A549 (cell line): Measurements from ENCODE around the gene CPED1. TPM values are rescaled to one million over a fixed set of nuclear protein-coding genes. Genes with fewer than 3 reads are reported as not detected.

ENCODE experiments used
- ATAC-seq, 2 experiments: fragments of 200-7000 bp in 1 of 2; fragments of >200 bp in 1 of 2; cut with Nextera tagmentation in 1 of 2; cut with Tn5 transposase in 1 of 2; 3 replicates each; pipeline versions ENCODE4 v1.8.0 to v1.9.1; 2018 to 2020; ENCODE audit warnings: mild to moderate bottlenecking in 1 of 2, moderate library complexity in 1 of 2
- CTCF ChIA-PET: fragments of 300-600 bp; sonication (Branson Sonifier 250); formaldehyde crosslinking; extraction: SDS; loops from one replicate; lab custom pipeline; 2021; ENCODE audit warnings: antibody characterized with exemption, inconsistent platforms; lab: Yijun Ruan, JAX
- POLR2A ChIA-PET: fragments of 350-600 bp; formaldehyde crosslinking; extraction: SDS; loops from one replicate; lab custom pipeline; 2021; ENCODE audit warnings: antibody characterized with exemption, inconsistent platforms; lab: Yijun Ruan, JAX
- DNase-seq, 2 experiments: peaks; one replicate each; pipeline versions ENCODE4 v3.0.0 to v3.0.0-alpha.2; 2011 to 2016; ENCODE audit warnings: low read depth in 1 of 2, low spot score in 1 of 2
- FAIRE-seq: peaks from 2 replicates; lab custom pipeline; 2011; peaks lifted over from hg19 to GRCh38; lab: Jason Lieb, UNC
- H3K27ac ChIP-seq, 2 experiments: fragments of >200 bp; sonication (Bioruptor Twin); formaldehyde crosslinking; 3 replicates each; pipeline ENCODE4 v1.5.1; 2016 to 2017
- H3K4me1 ChIP-seq: fragments of >200 bp; sonication (Bioruptor Twin); formaldehyde crosslinking; 3 replicates; pipeline ENCODE4 v1.6.1; 2016
- H3K4me2 ChIP-seq: fragments of >200 bp; sonication (Bioruptor Twin); formaldehyde crosslinking; 3 replicates; pipeline ENCODE4 v1.6.1; 2016
- H3K4me3 ChIP-seq: fragments of >200 bp; sonication (Bioruptor Twin); formaldehyde crosslinking; 3 replicates; pipeline ENCODE4 v1.5.1; 2016
- H3K9me3 ChIP-seq: fragments of >200 bp; sonication (Bioruptor Twin); formaldehyde crosslinking; 3 replicates; pipeline ENCODE4 v1.6.1; 2016
- CBX8 ChIP-seq: fragments of 200-600 bp; sonication (generic); IDR thresholded peaks from 2 replicates; pipeline ENCODE4 v1.6.1; 2016
- CEBPB ChIP-seq, 2 experiments: fragments of >200 bp in 1 of 2; sonication (Bioruptor Twin) in 1 of 2; formaldehyde crosslinking in 1 of 2; IDR thresholded peaks; 2 replicates each; pipeline ENCODE4 v1.6.1; 2012 to 2016
- CHD4 ChIP-seq: fragments of 200-600 bp; sonication (generic); IDR thresholded peaks from 2 replicates; pipeline ENCODE4 v1.6.1; 2016; ENCODE audit warnings: antibody characterized with exemption, mild to moderate bottlenecking, borderline replicate concordance
- EHF ChIP-seq: fragments of 250-450 bp; sonication (Bioruptor Pico); IDR thresholded peaks from 2 replicates; pipeline ENCODE4 v1.5.0; 2020; ENCODE audit warnings: mild to moderate bottlenecking
- EHMT2 ChIP-seq: fragments of 200-600 bp; sonication (generic); IDR thresholded peaks from 2 replicates; pipeline ENCODE4 v1.6.1; 2016; ENCODE audit warnings: antibody characterized with exemption, low read depth, mild to moderate bottlenecking, moderate library complexity
- EP300 ChIP-seq, 2 experiments: fragments of >200 bp; sonication (Bioruptor Twin); formaldehyde crosslinking; IDR thresholded peaks; 2 replicates in 1 of 2; 3 replicates in 1 of 2; pipeline ENCODE4 v1.6.1; 2016 to 2017
- GATA3 ChIP-seq: IDR thresholded peaks from 2 replicates; pipeline ENCODE4 v1.6.1; 2012; ENCODE audit warnings: borderline replicate concordance
- HOXA7 ChIP-seq: fragments of 250-450 bp; sonication (Bioruptor Pico); IDR thresholded peaks from 2 replicates; pipeline ENCODE4 v1.5.0; 2020; ENCODE audit warnings: mild to moderate bottlenecking, moderate library complexity
- HOXB5 ChIP-seq: fragments of 250-450 bp; sonication (Bioruptor Pico); IDR thresholded peaks from 2 replicates; pipeline ENCODE4 v1.5.0; 2020; ENCODE audit warnings: mild to moderate bottlenecking, moderate library complexity
- JUNB ChIP-seq: fragments of >200 bp; sonication (Bioruptor Twin); formaldehyde crosslinking; IDR thresholded peaks from 2 replicates; pipeline ENCODE4 v1.6.1; 2016
- KDM1A ChIP-seq: fragments of 200-600 bp; sonication (generic); IDR thresholded peaks from 2 replicates; pipeline ENCODE4 v1.6.1; 2016; ENCODE audit warnings: low read depth, mild to moderate bottlenecking
- NPAS2 ChIP-seq: fragments of 250-450 bp; sonication (Bioruptor Pico); IDR thresholded peaks from 2 replicates; pipeline ENCODE4 v1.8.0; 2022; ENCODE audit warnings: mild to moderate bottlenecking, moderate library complexity, borderline replicate concordance
- NR3C1 ChIP-seq: fragments of >200 bp; sonication (Bioruptor Twin); formaldehyde crosslinking; IDR thresholded peaks from 3 replicates; pipeline ENCODE4 v1.6.1; 2017
- RARB ChIP-seq: fragments of 250-450 bp; sonication (Bioruptor Pico); IDR thresholded peaks from 2 replicates; pipeline ENCODE4 v1.8.0; 2021; ENCODE audit warnings: mild to moderate bottlenecking, moderate library complexity
- RFX5 ChIP-seq: fragments of 450-650 bp; IDR thresholded peaks from 2 replicates; pipeline ENCODE4 v1.7.1; 2014; ENCODE audit warnings: antibody characterized with exemption, mild to moderate bottlenecking, moderate library complexity
- TP53 ChIP-seq: fragments of 250-450 bp; sonication (Bioruptor Pico); IDR thresholded peaks from 2 replicates; pipeline ENCODE4 v1.5.0; 2021; ENCODE audit warnings: mild to moderate bottlenecking, moderate library complexity
- ZFP36 ChIP-seq: fragments of 450-650 bp; IDR thresholded peaks from 2 replicates; pipeline ENCODE4 v1.6.1; 2014; ENCODE audit warnings: borderline replicate concordance; ENCODE audit not compliant: partially characterized antibody
- WGBS: methylation state at CpG from one replicate; pipeline ENCODE4 v1.1.6; 2017; ENCODE audit errors: missing lambda C conversion rate; 5-methylcytosine and 5-hydroxymethylcytosine counted together
- polyA plus RNA-seq, 4 experiments: library from polyadenylated mRNA; depleted of rRNA in 3 of 4; stranded (reverse); fragments of >200 nt; fragmentation: RNase III in 1 of 4; extraction: RNeasy Plus Mini Kit Qiagen cat#74134 plus additional on column Dnase treatment in 1 of 4; gene quantifications; 2 replicates in 3 of 4; 3 replicates in 1 of 4; pipeline ENCODE4 v1.2.3, GENCODE V29; 2011 to 2017
- TF ChIP-seq, protein P1 (sequence below): IDR thresholded peaks from 2 replicates; pipeline ENCODE4 v1.6.1; 2012
- TF ChIP-seq, protein P2 (sequence below): fragments of >200 bp; sonication (Bioruptor Twin); formaldehyde crosslinking; IDR thresholded peaks from 3 replicates; pipeline ENCODE4 v1.6.1; 2016
- TF ChIP-seq, protein P3 (sequence below): fragments of 150-350 bp; IDR thresholded peaks from 2 replicates; pipeline ENCODE4 v1.6.1; 2014; ENCODE audit warnings: low read depth, mild to moderate bottlenecking, low read length
- TF ChIP-seq, protein P4 (sequence below): fragments of >200 bp; sonication (Bioruptor Twin); formaldehyde crosslinking; IDR thresholded peaks from 3 replicates; pipeline ENCODE4 v1.5.1; 2016
- TF ChIP-seq, protein P5 (sequence below): fragments of 250-450 bp; sonication (Bioruptor Pico); IDR thresholded peaks from 2 replicates; pipeline ENCODE4 v1.5.0; 2021; ENCODE audit warnings: mild to moderate bottlenecking, moderate library complexity, borderline replicate concordance
- TF ChIP-seq, protein P6 (sequence below): IDR thresholded peaks from 2 replicates; pipeline ENCODE4 v1.6.1; 2012
- TF ChIP-seq, protein P7 (sequence below): fragments of 250-450 bp; sonication (Bioruptor Pico); IDR thresholded peaks from 2 replicates; pipeline ENCODE4 v1.5.0; 2020; ENCODE audit warnings: low read depth, mild to moderate bottlenecking, moderate library complexity

CPED1 gene
- polyA plus RNA-seq, 2 of the 4 experiments (the other 2 are of a cell fraction), result 0.03 TPM; not detected in 1

DNA sequence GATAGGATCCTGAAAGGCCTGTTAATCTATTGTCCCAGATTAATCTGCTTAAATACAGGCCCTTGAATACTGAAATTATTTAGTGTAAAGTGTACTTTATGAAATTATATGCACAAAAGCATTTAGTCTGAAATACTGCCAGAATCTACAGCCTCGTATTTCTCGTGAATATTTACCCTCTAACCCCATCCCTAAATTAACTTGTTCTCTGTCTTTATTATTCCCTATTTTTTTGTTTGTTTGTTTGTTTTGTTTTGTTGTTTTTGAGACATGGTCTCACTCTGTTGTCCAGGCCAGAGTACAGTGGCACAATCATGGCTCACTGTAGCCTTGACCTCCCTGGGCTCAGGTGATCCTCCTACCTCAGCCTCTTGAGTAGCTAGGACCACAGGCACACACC is 2.7 kb upstream of the CPED1 start:
- FAIRE-seq (no peak), DNase-seq (no peak), ATAC-seq (no peak)
- POLR2A ChIA-PET, result no interaction called here
- Histone ChIP-seq H3K9me3 (no peaks in the 10 kb centered on the region), H3K4me3 (no peak overlapping the region), H3K4me1 (peaks cover 8% of the 10 kb centered on the region; the same call in 2 of the 3 replicates), H3K27ac (no peak overlapping the region), H3K4me2 (no peak overlapping the region)
- WGBS, result 2% methylated on average over 2 of the region's 2 CpGs
- TF ChIP-seq JUNB, result no peak
- no peak for TF ChIP-seq EP300 (IDR thresholded peaks at IDR 0.05)
- CTCF ChIA-PET, result interaction anchor here (1.2 to 3.1 kb wide), 7 partner anchors 12 to 1009 kb away, joined by 3 to 13 read pairs (median 8); no protein-coding TSS in a partner anchor

DNA sequence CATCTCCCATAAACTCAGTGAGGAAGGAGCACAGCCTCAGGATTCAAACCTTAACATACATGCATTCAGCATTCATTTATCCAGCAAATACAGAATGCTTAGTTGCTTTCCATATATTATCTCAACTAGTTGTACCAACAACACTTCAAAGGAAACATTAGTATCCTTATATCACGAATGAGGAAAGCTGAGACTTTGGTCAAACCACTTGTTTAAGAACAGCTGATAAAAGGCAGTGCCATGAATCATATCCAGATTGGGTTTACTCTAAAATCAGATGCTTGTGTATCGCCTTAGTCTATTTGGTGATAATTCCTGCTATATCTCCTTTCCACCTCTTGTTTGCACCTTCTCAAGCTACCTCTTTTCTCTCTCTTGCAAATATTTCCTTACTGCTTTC is 1.9 kb upstream of the CPED1 start:
- Histone ChIP-seq H3K27ac (no peak overlapping the region), H3K4me1 (peaks cover 8% of the 10 kb centered on the region; the same call in 2 of the 3 replicates), H3K9me3 (no peaks in the 10 kb centered on the region), H3K4me3 (no peak overlapping the region), H3K4me2 (no peak overlapping the region)
- DNase-seq (no peak), ATAC-seq (no peak), FAIRE-seq (no peak)
- ChIA-PET POLR2A (interaction anchor here (1.0 kb wide), 1 partner anchor 36 kb away, joined by 6 read pairs; the partner anchor contains the start of gene ING3), CTCF (interaction anchor here (1.0 to 3.4 kb wide), 13 partner anchors 11 to 190 kb away, joined by 3 to 26 read pairs (median 6); partner anchors contain the start of gene ING3)
- 29% methylated on average over 2 of the region's 2 CpGs for WGBS
- TF ChIP-seq, protein P1, sequence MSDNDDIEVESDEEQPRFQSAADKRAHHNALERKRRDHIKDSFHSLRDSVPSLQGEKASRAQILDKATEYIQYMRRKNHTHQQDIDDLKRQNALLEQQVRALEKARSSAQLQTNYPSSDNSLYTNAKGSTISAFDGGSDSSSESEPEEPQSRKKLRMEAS, result no peak
- no peak for TF ChIP-seq CEBPB (IDR thresholded peaks at IDR 0.05)
- no peak for TF ChIP-seq GATA3
- TF ChIP-seq, protein P2, sequence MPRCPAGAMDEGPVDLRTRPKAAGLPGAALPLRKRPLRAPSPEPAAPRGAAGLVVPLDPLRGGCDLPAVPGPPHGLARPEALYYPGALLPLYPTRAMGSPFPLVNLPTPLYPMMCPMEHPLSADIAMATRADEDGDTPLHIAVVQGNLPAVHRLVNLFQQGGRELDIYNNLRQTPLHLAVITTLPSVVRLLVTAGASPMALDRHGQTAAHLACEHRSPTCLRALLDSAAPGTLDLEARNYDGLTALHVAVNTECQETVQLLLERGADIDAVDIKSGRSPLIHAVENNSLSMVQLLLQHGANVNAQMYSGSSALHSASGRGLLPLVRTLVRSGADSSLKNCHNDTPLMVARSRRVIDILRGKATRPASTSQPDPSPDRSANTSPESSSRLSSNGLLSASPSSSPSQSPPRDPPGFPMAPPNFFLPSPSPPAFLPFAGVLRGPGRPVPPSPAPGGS, result no peak
- TF ChIP-seq, protein P3, sequence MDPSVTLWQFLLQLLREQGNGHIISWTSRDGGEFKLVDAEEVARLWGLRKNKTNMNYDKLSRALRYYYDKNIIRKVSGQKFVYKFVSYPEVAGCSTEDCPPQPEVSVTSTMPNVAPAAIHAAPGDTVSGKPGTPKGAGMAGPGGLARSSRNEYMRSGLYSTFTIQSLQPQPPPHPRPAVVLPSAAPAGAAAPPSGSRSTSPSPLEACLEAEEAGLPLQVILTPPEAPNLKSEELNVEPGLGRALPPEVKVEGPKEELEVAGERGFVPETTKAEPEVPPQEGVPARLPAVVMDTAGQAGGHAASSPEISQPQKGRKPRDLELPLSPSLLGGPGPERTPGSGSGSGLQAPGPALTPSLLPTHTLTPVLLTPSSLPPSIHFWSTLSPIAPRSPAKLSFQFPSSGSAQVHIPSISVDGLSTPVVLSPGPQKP, result no peak
- TF ChIP-seq, protein P4, sequence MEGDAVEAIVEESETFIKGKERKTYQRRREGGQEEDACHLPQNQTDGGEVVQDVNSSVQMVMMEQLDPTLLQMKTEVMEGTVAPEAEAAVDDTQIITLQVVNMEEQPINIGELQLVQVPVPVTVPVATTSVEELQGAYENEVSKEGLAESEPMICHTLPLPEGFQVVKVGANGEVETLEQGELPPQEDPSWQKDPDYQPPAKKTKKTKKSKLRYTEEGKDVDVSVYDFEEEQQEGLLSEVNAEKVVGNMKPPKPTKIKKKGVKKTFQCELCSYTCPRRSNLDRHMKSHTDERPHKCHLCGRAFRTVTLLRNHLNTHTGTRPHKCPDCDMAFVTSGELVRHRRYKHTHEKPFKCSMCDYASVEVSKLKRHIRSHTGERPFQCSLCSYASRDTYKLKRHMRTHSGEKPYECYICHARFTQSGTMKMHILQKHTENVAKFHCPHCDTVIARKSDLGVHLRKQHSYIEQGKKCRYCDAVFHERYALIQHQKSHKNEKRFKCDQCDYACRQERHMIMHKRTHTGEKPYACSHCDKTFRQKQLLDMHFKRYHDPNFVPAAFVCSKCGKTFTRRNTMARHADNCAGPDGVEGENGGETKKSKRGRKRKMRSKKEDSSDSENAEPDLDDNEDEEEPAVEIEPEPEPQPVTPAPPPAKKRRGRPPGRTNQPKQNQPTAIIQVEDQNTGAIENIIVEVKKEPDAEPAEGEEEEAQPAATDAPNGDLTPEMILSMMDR, result no peak
- TF ChIP-seq EP300 (IDR thresholded peaks at IDR 0.05), result no peak
- TF ChIP-seq CHD4, result no peak
- TF ChIP-seq, protein P5, sequence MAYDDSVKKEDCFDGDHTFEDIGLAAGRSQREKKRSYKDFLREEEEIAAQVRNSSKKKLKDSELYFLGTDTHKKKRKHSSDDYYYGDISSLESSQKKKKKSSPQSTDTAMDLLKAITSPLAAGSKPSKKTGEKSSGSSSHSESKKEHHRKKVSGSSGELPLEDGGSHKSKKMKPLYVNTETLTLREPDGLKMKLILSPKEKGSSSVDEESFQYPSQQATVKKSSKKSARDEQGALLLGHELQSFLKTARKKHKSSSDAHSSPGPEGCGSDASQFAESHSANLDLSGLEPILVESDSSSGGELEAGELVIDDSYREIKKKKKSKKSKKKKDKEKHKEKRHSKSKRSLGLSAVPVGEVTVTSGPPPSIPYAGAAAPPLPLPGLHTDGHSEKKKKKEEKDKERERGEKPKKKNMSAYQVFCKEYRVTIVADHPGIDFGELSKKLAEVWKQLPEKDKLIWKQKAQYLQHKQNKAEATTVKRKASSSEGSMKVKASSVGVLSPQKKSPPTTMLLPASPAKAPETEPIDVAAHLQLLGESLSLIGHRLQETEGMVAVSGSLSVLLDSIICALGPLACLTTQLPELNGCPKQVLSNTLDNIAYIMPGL (CRISPR knock-in tag), result no peak

DNA sequence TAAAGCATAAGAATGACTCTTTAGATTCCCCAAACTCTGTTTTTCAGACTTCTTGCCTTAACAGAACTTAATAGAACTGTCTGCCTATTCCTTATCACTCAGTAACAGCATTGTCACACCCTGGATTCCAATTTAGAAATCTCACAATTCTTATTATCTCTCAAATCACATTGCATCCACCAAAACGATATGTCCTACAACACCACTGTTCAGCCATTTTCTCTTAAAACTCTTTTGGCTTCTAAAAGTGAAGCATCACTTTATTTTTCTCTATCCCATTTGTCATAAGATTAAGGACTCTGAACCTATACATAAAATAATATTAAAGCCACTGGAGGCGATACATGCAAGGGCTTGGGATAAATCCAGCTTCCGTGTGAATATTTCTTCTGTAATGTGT is 1.2 kb upstream of the CPED1 start:
- Histone ChIP-seq H3K9me3 (no peaks in the 10 kb centered on the region), H3K27ac (no peak overlapping the region), H3K4me2 (peak overlapping the region; percentile 88), H3K4me3 (no peak overlapping the region), H3K4me1 (peaks cover 8% of the 10 kb centered on the region; the same call in 2 of the 3 replicates)
- WGBS, result under 1% methylated on average over 3 of the region's 3 CpGs
- no peak for FAIRE-seq
- DNase-seq, result no peak
- no peak for ATAC-seq
- ChIA-PET POLR2A (interaction anchor here (1.0 kb wide), 1 partner anchor 37 kb away, joined by 6 read pairs; the partner anchor contains the start of gene ING3), CTCF (interaction anchor here (0.7 to 3.4 kb wide), 26 partner anchors 9 to 189 kb away, joined by 3 to 26 read pairs (median 4); partner anchors contain the start of gene ING3)
- TF ChIP-seq HOXB5 (no peak), EHMT2 (no peak), KDM1A (no peak), ZFP36 (no peak), GATA3 (no peak), NR3C1 (no peak), EHF (CRISPR knock-in tag) (no peak), HOXA7 (CRISPR knock-in tag) (no peak), NPAS2 (CRISPR knock-in tag) (no peak), RFX5 (no peak), TP53 (no peak), CBX8 (no peak), RARB (CRISPR knock-in tag) (no peak), CEBPB (IDR thresholded peaks at IDR 0.05) (no peak)
- TF ChIP-seq, protein P6, sequence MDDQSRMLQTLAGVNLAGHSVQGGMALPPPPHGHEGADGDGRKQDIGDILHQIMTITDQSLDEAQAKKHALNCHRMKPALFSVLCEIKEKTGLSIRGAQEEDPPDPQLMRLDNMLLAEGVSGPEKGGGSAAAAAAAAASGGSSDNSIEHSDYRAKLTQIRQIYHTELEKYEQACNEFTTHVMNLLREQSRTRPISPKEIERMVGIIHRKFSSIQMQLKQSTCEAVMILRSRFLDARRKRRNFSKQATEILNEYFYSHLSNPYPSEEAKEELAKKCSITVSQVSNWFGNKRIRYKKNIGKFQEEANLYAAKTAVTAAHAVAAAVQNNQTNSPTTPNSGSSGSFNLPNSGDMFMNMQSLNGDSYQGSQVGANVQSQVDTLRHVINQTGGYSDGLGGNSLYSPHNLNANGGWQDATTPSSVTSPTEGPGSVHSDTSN, result no peak
- TF ChIP-seq, protein P7, sequence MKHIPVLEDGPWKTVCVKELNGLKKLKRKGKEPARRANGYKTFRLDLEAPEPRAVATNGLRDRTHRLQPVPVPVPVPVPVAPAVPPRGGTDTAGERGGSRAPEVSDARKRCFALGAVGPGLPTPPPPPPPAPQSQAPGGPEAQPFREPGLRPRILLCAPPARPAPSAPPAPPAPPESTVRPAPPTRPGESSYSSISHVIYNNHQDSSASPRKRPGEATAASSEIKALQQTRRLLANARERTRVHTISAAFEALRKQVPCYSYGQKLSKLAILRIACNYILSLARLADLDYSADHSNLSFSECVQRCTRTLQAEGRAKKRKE (CRISPR knock-in tag), result no peak
- TF ChIP-seq, protein P2, result no peak
